ELF-1 (cell line): Measurements from ENCODE around the gene CNGA3.
"Not testable (repeated sequence)": the region's sequence is repeated elsewhere in the genome, so short reads cannot be mapped to it uniquely, and the experiment has no call there.

Experiments
- DNase-seq: peaks from one replicate; pipeline ENCODE4 v3.0.0-alpha.2; 2016; ENCODE audit warnings: low read depth, low spot score

The CNGA3 gene

GRCh38 chr2:98346311-98347236, at the start of gene CNGA3:
Gene CNGA3 (plus strand): TSS chr2:98346456. CDS start chr2:98369976, 23,520 bp downstream.
- DNase-seq = peak; percentile 86

- no peak for DNase-seq
Measured at GRCh38 chr2:98297817-98298682, 48.2 kb upstream of the CNGA3 start.

- no peak for DNase-seq
Measured at GRCh38 chr2:98298683-98299164, 47.5 kb upstream of the CNGA3 start.

GRCh38 chr2:98299211-98299905, 46.9 kb upstream of the CNGA3 start:
- DNase-seq = peak; percentile 40

- DNase-seq = no peak
Measured at GRCh38 chr2:98300141-98300874, 45.9 kb upstream of the CNGA3 start.

GRCh38 chr2:98301469-98301868, 44.8 kb upstream of the CNGA3 start:
- no peak for DNase-seq

- not testable (repeated sequence) for DNase-seq
Measured at GRCh38 chr2:98307131-98307696, 39.0 kb upstream of the CNGA3 start.

GRCh38 chr2:98308068-98308467, 38.2 kb upstream of the CNGA3 start:
- no peak for DNase-seq

GRCh38 chr2:98308532-98308931, 37.7 kb upstream of the CNGA3 start:
- no peak for DNase-seq

- no peak for DNase-seq
Measured at GRCh38 chr2:98309580-98309979, 36.7 kb upstream of the CNGA3 start.

GRCh38 chr2:98310010-98310409, 36.2 kb upstream of the CNGA3 start:
- DNase-seq = no peak

- DNase-seq = no peak
Measured at GRCh38 chr2:98311090-98311489, 35.2 kb upstream of the CNGA3 start.

- DNase-seq = peak; percentile 19
Measured at GRCh38 chr2:98311771-98312545, 34.3 kb upstream of the CNGA3 start.

GRCh38 chr2:98313492-98314250, 32.6 kb upstream of the CNGA3 start:
- DNase-seq = no peak

- DNase-seq = no peak
Measured at GRCh38 chr2:98314251-98314650, 32.0 kb upstream of the CNGA3 start.

GRCh38 chr2:98315957-98316356, 30.3 kb upstream of the CNGA3 start:
- no peak for DNase-seq

- DNase-seq = peak; percentile 68
Measured at GRCh38 chr2:98317214-98317613, 29.0 kb upstream of the CNGA3 start.

- not testable (repeated sequence) for DNase-seq
Measured at GRCh38 chr2:98320171-98320570, 26.1 kb upstream of the CNGA3 start.

GRCh38 chr2:98324181-98324580, 22.1 kb upstream of the CNGA3 start:
- DNase-seq = no peak
